ENCODE measurements around the gene CST7. TPM values are rescaled to one million over a fixed set of nuclear protein-coding genes. Genes with fewer than 3 reads are reported as not detected.

The CST7 gene
- total and polyA plus RNA-seq, 10 of the 15 experiments (the other 5 are each of a cell fraction or from before 2014, with no cell fraction given): 0.69 TPM; not detected in 9

DNA sequence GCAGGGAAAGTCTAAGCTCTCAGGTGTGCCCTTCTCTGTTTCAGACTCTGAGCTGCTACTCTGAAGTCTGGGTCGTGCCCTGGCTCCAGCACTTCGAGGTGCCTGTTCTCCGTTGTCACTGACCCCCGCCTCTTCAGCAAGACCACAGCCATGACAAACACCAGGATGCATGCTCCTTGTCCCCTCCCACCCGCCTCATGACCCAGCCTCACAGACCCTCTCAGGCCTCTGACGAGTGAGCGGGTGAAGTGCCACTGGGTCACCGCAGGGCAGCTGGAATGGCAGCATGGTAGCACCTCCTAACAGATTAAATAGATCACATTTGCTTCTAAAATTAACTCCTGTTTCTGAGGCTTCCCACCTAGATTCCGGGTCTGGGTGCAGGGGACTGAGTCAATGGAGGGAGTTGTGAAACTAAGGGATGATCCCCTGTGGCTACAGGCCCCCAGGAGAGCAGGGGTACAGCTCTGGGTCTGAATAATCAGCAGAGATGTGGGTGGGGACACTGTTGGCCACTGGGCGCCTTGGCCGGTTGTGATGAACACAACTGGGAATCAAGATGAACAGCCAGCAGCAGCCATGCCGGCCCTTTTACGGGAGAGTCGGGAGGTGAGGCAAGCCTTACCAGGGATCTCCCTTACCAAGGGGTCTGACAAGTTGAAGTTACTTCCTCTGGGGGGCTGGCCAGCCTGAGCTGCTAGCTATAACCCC, 10.7 kb downstream of the CST7 start:
- Histone ChIP-seq H3K9ac (ENCODE audit: control insufficient read depth, insufficient read depth, low read length) (no peak overlapping the region), H3K27me3 (replicated peaks in 1 of 2; ENCODE audit: control insufficient read depth in 2 of 2, insufficient read depth in 2 of 2, low read length in 1 of 2) (no peaks in the 10 kb centered on the region), H3K4me2 (ENCODE audit: control insufficient read depth, insufficient read depth) (no peak overlapping the region), H3K9me3 (replicated peaks; ENCODE audit: control insufficient read depth, insufficient read depth, low read length) (no peaks in the 10 kb centered on the region), H2AFZ (ENCODE audit: control insufficient read depth, low read depth, low read length) (no peak overlapping the region), H3K4me1 (ENCODE audit: control insufficient read depth, insufficient read depth, low read length) (peaks cover 6% of the 10 kb centered on the region), H3K36me3 (ENCODE audit: control insufficient read depth in 2 of 2, insufficient read depth in 2 of 2, low read length in 1 of 2) (peaks cover 2 to 11% of the 10 kb centered on the region in 2 experiments; a peak in 3 of 4 replicates), H4K20me1 (ENCODE audit: control insufficient read depth, insufficient read depth) (no peaks in the 10 kb centered on the region), H3K4me3 (no peak overlapping the region), H3K79me2 (ENCODE audit: control insufficient read depth, insufficient read depth, low read length) (no peaks in the 10 kb centered on the region), H3K27ac (ENCODE audit: control insufficient read depth, insufficient read depth) (no peak overlapping the region)
- ChIA-PET RAD21 (ENCODE audit: unreplicated experiment) (no interaction called here), CTCF (interaction anchor here (1.1 kb wide), 1 partner anchor 219 kb away, joined by 3 read pairs; no protein-coding TSS in a partner anchor), SMC1A (ENCODE audit: uncharacterized antibody, unreplicated experiment) (interaction anchor here (1.0 kb wide), 1 partner anchor 42 kb away, joined by 3 read pairs; no protein-coding TSS in a partner anchor), POLR2A (no interaction called here)
- no peak for FAIRE-seq
- in situ Hi-C loops (cut with MboI): no loop called here
- BruUV-seq (replicated peaks): no TSS peak
- ATAC-seq: no peak
- no peak for DNase-seq (ENCODE audit: low read depth, low spot score)
- intact Hi-C loops (cut with micrococcal nuclease; ENCODE audit: unreplicated experiment): no loop called here
- WGBS (ENCODE audit: insufficient coverage, insufficient replicate concordance, low lambda C conversion rate, missing lambda C conversion rate): 89% methylated on average over 13 of the region's 14 CpGs
- TF ChIP-seq NBN (IDR thresholded peaks at IDR 0.05): no peak
- no peak for TF ChIP-seq KAT2A (conservative IDR thresholded peaks at IDR 0.05; ENCODE audit: control insufficient read depth, low read depth, low read length)
- TF ChIP-seq KDM1A (IDR thresholded peaks at IDR 0.05; ENCODE audit: borderline replicate concordance): no peak
- no peak for TF ChIP-seq IKZF2 (IDR thresholded peaks at IDR 0.05)
- TF ChIP-seq, protein P1, sequence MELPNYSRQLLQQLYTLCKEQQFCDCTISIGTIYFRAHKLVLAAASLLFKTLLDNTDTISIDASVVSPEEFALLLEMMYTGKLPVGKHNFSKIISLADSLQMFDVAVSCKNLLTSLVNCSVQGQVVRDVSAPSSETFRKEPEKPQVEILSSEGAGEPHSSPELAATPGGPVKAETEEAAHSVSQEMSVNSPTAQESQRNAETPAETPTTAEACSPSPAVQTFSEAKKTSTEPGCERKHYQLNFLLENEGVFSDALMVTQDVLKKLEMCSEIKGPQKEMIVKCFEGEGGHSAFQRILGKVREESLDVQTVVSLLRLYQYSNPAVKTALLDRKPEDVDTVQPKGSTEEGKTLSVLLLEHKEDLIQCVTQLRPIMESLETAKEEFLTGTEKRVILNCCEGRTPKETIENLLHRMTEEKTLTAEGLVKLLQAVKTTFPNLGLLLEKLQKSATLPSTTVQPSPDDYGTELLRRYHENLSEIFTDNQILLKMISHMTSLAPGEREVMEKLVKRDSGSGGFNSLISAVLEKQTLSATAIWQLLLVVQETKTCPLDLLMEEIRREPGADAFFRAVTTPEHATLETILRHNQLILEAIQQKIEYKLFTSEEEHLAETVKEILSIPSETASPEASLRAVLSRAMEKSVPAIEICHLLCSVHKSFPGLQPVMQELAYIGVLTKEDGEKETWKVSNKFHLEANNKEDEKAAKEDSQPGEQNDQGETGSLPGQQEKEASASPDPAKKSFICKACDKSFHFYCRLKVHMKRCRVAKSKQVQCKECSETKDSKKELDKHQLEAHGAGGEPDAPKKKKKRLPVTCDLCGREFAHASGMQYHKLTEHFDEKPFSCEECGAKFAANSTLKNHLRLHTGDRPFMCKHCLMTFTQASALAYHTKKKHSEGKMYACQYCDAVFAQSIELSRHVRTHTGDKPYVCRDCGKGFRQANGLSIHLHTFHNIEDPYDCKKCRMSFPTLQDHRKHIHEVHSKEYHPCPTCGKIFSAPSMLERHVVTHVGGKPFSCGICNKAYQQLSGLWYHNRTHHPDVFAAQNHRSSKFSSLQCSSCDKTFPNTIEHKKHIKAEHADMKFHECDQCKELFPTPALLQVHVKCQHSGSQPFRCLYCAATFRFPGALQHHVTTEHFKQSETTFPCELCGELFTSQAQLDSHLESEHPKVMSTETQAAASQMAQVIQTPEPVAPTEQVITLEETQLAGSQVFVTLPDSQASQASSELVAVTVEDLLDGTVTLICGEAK (IDR thresholded peaks at IDR 0.05; ENCODE audit: borderline replicate concordance): no peak
- TF ChIP-seq PML (IDR thresholded peaks at IDR 0.05; ENCODE audit: low read length): no peak
- no peak for TF ChIP-seq FOXM1 (IDR thresholded peaks at IDR 0.05; ENCODE audit: low read depth, low read length)
- no peak for TF ChIP-seq PKNOX1 (IDR thresholded peaks at IDR 0.05)
- no peak for TF ChIP-seq NFIC (IDR thresholded peaks at IDR 0.05; ENCODE audit: low read depth, low read length)
- TF ChIP-seq ETV6 (conservative IDR thresholded peaks at IDR 0.05 in 1 of 2, IDR thresholded peaks at IDR 0.05 in 1 of 2; ENCODE audit: borderline replicate concordance in 1 of 2, low read depth in 1 of 2): no peak
- TF ChIP-seq, protein P2, sequence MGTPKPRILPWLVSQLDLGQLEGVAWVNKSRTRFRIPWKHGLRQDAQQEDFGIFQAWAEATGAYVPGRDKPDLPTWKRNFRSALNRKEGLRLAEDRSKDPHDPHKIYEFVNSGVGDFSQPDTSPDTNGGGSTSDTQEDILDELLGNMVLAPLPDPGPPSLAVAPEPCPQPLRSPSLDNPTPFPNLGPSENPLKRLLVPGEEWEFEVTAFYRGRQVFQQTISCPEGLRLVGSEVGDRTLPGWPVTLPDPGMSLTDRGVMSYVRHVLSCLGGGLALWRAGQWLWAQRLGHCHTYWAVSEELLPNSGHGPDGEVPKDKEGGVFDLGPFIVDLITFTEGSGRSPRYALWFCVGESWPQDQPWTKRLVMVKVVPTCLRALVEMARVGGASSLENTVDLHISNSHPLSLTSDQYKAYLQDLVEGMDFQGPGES (IDR thresholded peaks at IDR 0.05): no peak
- no peak for TF ChIP-seq RELA (IDR thresholded peaks at IDR 0.05; ENCODE audit: borderline replicate concordance, partially characterized antibody)
- TF ChIP-seq, protein P3, sequence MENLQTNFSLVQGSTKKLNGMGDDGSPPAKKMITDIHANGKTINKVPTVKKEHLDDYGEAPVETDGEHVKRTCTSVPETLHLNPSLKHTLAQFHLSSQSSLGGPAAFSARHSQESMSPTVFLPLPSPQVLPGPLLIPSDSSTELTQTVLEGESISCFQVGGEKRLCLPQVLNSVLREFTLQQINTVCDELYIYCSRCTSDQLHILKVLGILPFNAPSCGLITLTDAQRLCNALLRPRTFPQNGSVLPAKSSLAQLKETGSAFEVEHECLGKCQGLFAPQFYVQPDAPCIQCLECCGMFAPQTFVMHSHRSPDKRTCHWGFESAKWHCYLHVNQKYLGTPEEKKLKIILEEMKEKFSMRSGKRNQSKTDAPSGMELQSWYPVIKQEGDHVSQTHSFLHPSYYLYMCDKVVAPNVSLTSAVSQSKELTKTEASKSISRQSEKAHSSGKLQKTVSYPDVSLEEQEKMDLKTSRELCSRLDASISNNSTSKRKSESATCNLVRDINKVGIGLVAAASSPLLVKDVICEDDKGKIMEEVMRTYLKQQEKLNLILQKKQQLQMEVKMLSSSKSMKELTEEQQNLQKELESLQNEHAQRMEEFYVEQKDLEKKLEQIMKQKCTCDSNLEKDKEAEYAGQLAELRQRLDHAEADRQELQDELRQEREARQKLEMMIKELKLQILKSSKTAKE (IDR thresholded peaks at IDR 0.05; ENCODE audit: low read depth, poor library complexity, severe bottlenecking): no peak
- TF ChIP-seq HDAC2 (IDR thresholded peaks at IDR 0.05): no peak
- TF ChIP-seq TARDBP (IDR thresholded peaks at IDR 0.05; ENCODE audit: borderline replicate concordance): no peak
